Amniotic stem cell (primary cell): ENCODE data around the gene AGBL1.
"Not testable (repeated sequence)": the region's sequence is repeated elsewhere in the genome, so short reads cannot be mapped to it uniquely, and the experiment has no call there.

Experiments
- DNase-seq: peaks from one replicate; lab custom pipeline; 2025; lab: John Stamatoyannopoulos, UW

The AGBL1 gene

DNA sequence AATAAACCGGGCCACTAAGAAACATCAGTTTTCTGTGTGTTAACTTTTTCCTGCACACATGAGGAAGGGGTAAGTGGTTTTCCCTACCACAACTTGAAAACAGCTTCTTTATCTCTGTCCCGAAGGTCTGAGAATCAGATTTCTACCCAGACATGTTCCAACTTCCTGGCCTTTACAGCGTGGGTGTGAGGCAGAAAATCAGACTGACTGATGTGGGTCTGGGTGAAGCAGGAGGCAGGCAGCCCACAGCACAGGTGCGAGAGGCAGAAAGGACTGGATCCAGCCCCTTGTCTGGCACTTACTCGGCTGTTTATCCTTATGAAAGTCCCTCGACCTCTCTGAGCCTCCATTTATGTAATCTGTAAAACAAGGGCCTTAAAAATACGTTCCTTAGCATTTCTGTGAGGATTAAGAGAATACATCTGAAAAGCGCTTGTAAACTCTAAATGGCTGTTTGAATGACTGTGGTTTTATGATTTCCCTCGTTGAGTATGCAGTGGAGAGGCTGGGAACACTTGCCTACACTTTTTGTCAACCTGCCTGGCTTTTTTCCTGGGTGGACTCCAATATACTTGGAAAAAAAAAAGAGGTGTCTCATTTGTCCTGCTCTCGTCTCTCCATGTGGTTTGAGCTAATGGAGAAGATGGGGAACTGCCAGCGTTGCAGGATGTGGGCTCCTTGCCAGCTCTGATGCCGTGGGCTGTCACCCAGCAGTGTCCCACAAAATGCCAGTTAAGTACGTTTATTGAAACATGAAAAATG lies 3.1 kb downstream of the AGBL1 start:
- DNase-seq: no peak

DNA sequence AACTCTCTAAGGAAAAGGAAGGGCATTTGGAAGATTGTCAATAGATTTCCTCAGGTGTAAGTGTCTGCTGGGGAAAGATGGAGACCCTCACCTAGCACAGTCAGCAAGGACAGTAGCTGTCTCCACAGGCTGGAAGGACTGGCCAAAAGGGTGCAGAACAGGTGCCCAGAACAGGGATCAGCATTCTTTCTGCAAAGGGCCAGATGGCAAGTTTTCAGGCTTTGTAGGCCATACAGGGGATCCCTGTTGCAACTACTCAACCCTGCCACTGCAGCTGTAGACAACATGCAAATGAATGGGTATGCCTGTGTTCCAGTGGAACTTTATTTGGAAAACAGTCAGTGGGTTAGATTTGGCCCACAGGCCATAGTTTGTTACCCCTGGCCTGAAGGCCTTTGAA lies 8.1 kb downstream of the AGBL1 start:
- no peak for DNase-seq

DNA sequence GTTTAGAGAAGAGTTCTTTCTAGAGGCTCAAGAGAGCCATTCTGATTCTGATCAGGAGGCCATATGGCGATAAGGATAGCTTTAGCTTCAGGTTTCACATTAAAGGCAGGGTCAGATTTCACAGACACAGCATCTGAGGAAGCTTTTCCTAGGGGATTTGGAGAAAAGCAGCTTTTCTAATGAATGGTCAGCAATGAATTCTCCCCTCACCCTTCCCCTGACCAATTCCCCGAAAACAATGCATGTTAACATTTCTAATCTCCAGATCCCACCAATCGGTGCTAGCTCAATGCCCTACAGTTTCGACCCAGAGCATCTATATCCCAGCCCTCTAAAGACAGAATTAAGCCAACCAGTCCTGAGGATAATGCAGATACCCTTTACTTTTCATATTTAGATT lies 9.8 kb downstream of the AGBL1 start:
- DNase-seq: no peak

DNA sequence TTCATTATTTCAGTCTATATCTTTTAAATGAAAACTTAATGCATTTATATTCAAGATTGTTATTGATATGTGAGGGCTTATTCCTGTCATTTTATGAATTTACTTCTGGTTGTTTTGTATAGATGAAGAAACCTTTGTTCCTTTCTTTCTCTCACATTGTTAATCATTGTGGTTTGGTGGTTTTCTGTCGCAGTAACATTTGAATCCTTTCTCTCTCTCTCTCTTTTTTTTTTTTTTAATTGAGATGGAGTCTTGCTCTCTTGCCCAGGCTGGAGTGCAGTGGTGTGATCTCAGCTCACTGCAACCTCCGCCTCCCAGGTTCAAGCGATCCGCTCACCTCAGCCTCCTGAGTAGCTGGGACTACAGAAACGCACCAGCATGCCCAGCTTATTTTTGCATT lies 22.1 kb downstream of the AGBL1 start:
- no peak for DNase-seq

DNA sequence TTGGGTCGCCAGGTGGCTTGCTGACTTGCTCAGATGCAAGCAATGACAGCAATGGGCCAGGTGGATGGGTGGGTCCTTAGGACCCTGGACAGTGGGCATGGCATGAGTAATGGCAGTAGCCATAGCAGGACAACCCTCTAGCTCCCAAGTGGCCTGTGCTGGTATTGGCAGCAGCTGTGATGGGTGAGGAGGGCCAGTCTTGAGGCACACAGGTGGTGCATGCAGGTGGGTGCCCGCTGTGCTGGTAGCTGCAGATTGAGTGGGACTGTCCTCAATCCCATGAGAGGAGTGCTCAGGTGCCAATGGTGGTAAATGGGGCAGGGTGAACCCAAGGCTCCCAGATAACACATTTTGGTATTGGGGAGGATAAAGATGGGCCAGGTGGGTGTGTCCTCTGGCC lies 24.2 kb downstream of the AGBL1 start:
- no peak for DNase-seq

DNA sequence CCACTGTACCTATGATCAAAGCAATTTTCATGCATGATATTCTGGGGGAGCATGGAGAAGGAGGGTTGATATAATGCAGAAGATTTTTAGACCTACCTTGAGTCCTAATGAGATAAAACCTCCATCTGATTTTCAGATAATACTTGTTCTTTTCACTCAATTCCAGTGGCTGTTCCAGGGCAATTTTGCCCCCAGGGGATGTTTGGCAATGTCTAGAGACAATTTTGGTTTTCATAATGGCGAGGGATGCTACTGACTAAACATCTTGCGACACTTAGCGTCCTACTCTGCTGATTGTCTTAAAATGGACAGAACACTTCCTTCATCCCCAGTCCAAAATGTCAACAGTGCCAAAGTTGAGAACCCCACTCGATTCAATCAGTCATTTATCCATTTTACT lies 26.6 kb downstream of the AGBL1 start:
- DNase-seq: no peak

DNA sequence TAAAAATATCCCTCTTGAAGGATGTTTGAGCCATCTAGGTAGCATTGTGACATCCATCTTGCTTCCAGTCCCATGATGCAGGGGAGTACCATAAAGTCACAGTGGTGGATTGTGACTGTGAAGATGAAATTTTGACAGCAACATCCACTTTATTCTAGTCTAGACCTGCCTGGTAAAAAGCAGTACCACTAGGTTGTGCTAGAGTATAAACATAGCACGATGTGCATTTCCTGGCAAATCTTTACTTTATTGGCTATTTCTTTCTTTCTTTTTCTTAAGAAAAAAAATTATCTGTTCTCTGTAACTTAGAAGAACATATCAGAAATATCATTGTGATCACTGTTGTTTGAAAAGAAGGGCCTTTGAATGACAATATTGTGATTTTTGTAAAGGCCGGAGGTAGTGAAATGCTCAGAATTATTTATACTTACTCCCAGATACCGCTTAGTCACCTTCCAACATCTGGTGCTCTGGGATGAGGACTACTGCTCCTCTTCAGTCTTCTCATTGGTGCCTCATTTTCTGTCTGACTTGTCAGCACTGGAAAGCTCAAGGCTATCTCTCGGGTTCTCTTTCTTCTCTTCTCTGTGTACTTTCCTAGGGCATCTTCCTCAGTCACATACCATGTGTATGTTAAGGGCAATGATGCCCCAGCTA lies 35.6 kb downstream of the AGBL1 start:
- no peak for DNase-seq

DNA sequence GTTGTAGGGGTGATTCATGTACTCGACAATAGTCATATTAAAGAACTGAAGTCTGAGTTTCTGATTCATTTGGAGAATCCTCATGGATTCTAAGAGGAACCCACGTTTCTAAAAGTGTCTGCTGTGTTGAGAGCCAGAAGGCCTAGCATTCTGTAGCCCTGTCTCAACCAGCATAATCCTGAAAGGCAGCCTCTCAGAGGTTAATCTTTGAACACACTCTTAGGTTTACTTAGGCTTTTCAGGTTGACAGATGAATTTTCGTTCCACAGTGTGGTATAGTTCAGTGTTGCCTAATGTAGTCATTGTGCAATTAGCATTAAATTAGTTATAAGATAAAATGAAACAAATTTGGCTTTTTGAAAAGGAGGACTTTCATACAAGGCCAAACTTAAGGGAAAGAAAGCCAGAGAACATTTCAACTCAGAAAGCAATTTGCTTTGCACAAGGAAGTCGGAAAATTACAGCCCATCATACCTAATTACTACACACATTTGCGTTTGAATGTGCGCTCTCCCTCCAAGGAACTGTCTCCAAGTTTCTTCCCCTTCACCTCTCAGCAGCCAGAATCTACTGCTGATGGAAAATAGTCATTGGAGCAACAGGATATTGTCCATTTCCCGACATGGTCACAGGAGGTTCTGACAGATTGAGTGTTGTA lies 42.0 kb downstream of the AGBL1 start:
- DNase-seq: no peak

DNA sequence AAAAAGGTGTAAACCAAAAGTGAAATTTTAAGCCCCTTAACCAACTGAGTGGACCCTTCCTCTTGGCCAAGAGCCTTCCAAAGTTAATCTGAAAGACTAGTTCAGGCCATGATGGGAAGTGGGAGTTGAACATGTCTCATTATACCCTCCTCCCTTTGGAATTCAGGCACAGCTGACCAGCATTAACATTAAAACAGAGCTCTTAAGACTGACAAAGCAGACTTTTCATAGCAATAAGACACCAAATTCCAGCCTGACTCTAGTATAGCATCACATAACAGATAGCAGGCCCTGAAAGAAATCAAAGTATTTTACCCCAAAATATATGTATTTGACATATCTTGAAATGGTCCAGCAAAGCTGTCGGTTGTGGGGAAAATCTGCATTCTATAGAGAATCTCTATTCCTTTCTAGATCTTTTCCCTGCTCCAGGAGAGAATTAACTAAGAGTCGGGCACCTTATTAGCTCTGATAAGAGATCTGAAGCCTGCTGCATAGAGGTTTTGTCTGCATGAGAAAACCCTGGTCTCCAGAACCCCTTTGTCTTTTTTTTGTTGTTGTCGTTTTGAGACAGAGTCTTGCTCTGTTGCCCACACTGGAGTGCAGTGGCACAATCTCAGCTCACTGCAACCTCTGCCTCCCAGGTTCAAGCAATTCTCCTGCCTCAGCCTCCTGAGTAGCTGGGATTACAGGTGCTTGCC lies 43.2 kb downstream of the AGBL1 start:
- DNase-seq: not testable (repeated sequence)

DNA sequence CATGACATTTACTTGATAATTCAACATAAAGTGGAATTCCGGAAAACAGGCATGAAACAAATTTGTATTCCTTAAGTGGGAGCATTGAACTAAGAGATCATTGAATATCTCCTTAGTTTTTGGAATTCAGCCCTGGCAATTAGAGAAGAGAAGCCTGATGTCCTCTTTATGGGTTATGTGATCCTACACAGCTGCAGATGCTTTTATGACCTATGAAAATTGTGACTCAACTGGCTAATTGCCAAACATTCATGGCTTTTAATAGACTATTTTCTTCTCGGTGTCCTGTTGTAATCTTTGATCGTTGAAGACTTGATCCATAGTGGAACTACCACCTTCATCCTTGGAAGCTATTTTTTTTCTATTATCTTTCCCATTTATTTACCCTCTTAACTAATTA lies 46.1 kb downstream of the AGBL1 start:
- DNase-seq: no peak

DNA sequence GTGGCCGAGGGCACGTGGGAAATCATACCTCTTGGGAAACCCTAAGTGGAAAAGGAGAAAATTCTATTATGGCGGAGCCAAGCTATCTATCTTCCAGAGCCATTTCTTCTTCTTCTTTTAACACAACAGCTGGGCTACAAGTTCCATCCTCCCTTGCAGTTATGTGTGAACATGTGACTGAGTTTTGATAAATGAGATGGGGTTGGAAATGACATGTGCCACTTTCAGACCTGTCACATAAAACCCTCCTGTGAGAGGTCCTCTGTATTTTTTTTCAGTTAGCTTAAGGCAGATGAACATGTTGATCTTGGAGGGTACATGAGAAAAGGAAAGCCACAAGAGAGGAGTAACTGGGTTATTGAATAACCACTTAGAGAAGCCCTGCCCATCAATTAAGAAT lies 47.9 kb downstream of the AGBL1 start:
- DNase-seq: no peak

DNA sequence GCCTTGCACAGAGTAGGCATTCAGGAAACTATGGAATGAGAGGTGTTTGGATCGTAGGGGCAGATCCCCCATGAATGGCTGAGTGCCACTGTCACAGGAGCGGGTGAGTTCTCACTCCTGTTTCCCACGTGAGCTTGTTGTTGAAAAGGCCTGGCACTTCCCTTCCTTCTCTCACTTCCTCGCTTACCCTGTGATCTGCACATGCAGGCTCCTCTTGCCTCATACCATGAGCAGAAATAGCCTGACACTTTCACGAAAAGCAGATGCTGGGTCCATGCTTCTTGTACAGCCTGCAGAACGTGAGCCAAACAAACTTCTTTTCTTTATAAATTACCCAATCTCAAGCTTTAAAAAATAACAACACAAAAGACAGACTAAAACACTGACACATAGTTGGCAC lies 55.4 kb downstream of the AGBL1 start:
- DNase-seq: no peak

DNA sequence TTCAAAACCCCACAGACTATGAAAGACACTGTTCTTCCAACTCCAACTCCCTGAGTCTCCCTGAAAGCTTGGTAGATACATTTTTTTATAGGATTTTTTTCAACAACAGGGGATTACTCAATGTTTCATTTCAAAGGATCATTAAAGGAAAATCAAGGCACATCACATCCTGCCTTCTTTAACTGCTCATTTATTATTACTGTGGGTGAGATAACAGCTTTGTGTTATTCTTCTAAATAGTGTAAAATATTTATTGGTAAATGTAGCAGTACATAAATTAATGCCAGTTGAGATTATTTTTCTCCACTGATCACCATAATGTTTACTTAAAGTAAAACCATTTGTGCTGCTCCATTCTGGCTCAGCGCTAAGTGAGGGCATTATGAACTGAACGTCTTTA lies 57.2 kb downstream of the AGBL1 start:
- no peak for DNase-seq

DNA sequence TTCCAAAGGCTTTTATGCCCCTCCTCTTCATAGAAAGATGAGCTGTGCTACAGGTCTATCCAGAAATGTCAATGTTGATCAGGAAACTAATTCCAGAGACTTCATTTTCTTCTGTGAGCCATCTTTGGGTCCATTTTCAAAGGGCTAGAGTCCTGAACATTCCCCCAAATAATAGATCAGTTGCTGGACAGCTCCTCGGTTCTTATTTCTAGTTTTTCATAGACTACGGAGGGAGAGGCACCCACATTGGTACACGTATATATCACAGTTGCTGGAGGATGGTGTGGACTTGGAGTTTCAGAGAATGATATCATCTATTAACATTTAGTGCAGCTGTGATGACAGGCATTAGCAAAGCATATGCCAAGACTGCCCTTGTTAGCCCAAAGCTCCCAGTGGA lies 59.1 kb downstream of the AGBL1 start:
- DNase-seq: no peak

DNA sequence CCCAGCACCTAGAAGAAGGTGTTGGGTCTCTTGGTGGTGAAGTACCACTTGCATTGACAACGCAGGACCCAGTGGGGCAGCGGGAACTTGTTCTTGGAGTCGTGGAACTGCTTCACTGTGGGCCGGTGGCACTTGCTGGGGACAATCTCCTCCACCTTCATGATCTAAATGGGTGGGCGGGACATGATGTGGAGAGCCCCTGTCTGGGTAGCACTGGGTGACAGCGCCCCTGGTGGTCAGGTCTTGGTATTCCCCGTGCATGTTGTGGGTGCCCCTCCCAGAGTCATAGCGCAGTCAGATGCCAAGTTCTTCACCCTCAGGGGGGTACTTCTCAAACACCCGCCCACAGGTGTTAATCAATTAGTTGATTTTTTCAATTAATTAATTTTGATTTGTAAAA lies 60.2 kb downstream of the AGBL1 start:
- DNase-seq: no peak

DNA sequence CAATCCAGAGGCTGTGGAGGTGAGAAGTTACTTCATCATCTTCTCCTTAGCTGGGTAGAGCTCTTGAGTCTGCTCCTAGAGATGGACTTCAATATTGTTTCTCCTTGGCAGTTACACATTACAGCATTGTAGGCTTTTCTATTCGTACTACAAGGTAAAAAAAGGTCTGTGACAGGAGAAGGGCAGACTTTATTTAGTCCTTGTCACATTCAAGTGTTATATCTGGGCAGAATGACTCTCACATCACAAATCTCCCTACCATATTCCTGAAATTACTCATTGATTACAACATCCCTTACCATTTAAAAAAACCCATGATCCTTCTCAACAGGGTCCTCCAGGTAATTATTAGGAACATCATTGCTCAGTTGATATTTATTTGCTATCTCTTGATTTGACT lies 75.0 kb downstream of the AGBL1 start:
- no peak for DNase-seq

DNA sequence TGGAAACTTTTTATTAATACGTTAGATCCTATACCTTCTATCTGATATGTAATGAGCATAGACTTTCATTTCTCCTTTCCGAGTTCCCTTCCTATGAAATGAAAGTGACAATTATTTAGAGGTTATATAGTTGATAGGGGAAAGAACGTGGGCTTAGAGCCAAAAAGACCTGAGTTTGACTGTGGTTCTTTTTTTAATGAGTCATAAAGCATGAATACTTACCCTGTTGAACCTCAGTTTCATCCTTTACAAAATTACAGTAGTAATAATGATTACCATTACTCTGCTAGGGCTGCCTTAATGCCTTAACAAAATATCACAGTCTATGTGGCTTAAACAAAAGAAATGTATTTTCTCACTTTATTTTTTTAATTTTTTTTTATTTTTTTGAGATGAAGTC lies 75.9 kb downstream of the AGBL1 start:
- DNase-seq: no peak

DNA sequence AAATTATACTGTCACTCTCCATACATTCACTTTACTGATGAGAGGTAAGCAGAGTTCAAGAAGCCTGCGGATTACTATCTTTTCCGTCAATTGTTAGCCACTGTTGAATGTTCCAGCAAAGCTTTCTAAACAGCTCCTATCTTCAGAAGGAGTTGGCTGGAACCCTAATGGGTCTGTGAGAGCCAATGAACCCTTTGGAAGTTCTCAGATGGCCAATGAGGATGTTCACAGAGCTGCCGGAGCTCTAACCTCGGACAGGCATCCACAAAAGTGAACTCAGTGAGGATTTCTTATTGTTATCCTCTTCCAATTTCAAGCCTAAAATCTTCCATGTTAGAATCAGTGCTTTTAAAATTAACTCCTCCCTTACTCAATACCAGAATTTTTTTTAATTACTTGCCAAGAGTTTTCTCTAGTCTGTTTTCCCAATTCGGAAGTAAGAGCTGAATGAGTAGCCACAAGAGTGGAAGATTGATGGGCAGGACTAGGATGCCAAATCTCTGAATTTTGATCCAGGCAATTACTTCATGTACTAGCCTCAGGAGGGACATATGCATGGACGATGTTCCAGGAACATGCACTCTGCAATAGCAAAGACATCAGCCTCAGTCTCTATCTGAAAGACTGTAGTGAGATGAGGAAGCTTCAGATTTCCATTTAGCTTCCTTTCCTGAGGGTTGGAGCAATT lies 78.1 kb downstream of the AGBL1 start:
- no peak for DNase-seq

DNA sequence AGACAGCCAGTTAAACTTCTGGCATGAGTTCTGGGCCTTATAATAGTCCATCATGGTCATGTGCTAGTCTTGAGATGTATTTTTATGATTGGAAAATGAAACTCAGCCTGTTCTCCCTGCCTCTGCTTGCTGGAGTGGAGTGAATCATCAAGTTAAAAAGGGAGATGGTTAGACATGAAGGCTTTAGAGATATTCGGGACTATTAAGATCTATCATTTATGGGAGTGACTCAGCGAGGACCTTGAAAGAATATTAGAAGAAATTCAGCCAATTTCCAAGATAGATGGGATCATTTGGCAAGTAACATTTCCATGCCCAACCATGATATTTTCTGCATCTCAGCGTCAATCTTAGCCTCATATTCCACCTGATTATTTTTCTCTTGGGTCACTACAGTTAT lies 79.8 kb downstream of the AGBL1 start:
- DNase-seq: no peak

DNA sequence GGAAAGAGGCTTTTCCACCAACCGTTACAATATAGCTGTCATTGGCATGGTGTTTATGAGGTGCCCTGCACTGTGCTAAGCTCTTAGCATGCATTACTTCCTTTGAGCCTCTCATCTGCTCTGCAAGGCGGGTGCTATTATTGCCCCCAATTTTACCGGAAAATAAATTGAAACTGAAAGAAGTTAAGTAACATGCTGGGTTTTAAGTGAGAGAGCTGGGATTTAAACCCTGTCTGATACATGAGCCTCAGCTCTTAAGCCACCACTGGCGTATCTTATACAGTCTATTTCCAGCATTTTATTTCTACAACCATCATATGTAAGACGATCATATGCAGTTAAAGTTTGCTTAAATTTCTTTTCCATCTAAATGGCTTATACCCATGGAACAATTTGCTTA lies 81.6 kb downstream of the AGBL1 start:
- no peak for DNase-seq

DNA sequence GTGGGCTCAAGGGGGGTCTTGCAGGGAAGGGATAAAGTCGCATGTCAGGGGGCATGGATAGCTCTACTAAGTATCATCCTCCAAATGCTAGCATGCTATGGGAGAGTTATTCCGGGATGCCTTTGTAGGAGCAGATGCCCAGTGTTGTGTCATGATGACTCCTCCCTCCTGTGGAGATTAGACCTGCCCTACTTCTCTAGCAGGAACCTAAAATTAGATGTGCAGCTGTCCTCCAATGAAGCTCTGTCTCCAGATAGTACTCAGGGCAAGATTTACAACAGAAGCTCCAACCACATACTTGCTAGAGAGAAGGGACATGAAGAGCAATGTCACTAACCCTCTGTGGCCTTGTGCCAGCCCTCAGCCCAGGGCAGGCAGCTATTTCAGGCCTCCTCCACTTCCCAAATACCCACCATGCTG lies 82.5 kb downstream of the AGBL1 start:
- DNase-seq: no peak

DNA sequence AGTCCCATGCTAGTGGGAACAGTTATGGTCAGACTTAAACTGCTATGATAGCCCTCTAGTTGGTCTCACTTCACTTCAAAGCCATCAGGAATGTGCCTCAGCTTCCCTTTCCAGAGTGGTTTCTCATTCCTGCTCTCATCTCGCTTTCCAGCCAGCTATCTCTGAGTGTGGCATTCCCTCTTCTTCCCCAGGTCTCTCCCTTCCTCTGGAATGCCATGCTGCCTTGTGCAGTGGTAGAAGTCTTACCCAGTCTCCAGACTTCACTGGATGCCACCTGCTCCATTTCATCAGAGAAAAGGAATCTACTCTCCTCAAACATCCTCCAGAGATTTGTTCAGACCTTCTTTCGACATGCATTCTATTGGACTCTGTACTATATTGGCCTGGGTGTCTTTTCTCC lies 83.0 kb downstream of the AGBL1 start:
- DNase-seq: no peak
